Loucy (cell line): ENCODE data around the gene NR3C2.

Source experiments
- CTCF ChIP-seq: fragments of 200-600 bp; sonication (generic); conservative IDR thresholded peaks from 2 replicates; pipeline ENCODE4 v1.5.1; 2014; ENCODE audit warnings: mild to moderate bottlenecking, antibody characterized with exemption, low read length
- EZH2phosphoT487 ChIP-seq: fragments of 200-600 bp; IDR thresholded peaks from 2 replicates; pipeline ENCODE4 v1.6.1; 2018; ENCODE audit warnings: antibody characterized with exemption, mild to moderate bottlenecking, moderate library complexity, borderline replicate concordance

- TF ChIP-seq CTCF (no peak), EZH2phosphoT487 (no peak)
Measured at GRCh38 chr4:148210661-148211060, 231.6 kb downstream of the NR3C2 start.
